PC-9 (cell line): ENCODE results near the gene ALDH7A1.

Experiments
- EZH2 ChIP-seq: fragments of 200-600 bp; sonication (generic); IDR thresholded peaks from 2 replicates; pipeline ENCODE4 v1.8.0; 2017; ENCODE audit warnings: antibody characterized with exemption, low read depth
- TF ChIP-seq, protein P1 (sequence below): fragments of 200-600 bp; sonication (generic); conservative IDR thresholded peaks from 2 replicates; pipeline ENCODE4 v1.6.1; 2017; ENCODE audit warnings: mixed run types, antibody characterized with exemption, mild to moderate bottlenecking, moderate library complexity

DNA sequence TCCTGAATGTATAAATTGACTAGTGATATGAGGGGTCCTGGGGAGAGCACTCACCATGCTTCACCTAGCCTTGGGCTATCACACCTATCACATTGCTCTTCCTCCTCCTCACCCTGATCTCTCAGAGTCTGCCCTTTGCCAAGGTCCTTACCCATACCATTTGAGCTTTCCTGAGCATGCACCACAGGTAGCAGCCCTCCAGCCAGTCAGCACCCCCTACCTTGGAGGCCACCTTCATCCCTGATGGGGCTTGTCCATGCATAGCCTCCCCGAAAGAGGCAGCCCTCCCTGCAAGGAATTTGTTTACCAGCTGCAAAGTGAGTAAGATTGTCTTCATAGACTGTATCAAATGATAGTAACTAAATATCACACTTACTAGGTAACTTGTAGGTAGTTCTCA, 83.1 kb downstream of the ALDH7A1 start:
- TF ChIP-seq, protein P1, sequence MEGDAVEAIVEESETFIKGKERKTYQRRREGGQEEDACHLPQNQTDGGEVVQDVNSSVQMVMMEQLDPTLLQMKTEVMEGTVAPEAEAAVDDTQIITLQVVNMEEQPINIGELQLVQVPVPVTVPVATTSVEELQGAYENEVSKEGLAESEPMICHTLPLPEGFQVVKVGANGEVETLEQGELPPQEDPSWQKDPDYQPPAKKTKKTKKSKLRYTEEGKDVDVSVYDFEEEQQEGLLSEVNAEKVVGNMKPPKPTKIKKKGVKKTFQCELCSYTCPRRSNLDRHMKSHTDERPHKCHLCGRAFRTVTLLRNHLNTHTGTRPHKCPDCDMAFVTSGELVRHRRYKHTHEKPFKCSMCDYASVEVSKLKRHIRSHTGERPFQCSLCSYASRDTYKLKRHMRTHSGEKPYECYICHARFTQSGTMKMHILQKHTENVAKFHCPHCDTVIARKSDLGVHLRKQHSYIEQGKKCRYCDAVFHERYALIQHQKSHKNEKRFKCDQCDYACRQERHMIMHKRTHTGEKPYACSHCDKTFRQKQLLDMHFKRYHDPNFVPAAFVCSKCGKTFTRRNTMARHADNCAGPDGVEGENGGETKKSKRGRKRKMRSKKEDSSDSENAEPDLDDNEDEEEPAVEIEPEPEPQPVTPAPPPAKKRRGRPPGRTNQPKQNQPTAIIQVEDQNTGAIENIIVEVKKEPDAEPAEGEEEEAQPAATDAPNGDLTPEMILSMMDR = no peak
- no peak for TF ChIP-seq EZH2
